Peyer's patch (tissue), 4 donors: ENCODE data around the gene SPACA6.

Experiments used
- CTCF ChIP-seq, 6 experiments: fragments of 450-650 bp in 4 of 6; fragments of 200-600 bp in 2 of 6; sonication (generic) in 1 of 6; IDR thresholded peaks; one replicate each; pipeline ENCODE4 v1.5.1; 2017 to 2019; ENCODE audit warnings: antibody characterized with exemption in 6 of 6, mild to moderate bottlenecking in 3 of 6, moderate library complexity in 1 of 6
- POLR2A ChIP-seq, 2 donors: fragments of 450-650 bp; IDR thresholded peaks; one replicate each; pipeline ENCODE4 v1.5.1; 2017; ENCODE audit warnings: antibody characterized with exemption in 2 of 2, mild to moderate bottlenecking in 2 of 2, moderate library complexity in 2 of 2

GRCh38 chr19:51686171-51686570, 7.0 kb upstream of the SPACA6 start:
- TF ChIP-seq POLR2A (IDR thresholded peaks at IDR 0.05) = no peak
- no peak for TF ChIP-seq CTCF (IDR thresholded peaks at IDR 0.05)
